CD4-positive, alpha-beta T cell (primary cell): ENCODE data around the gene DNAJA2. TPM values are rescaled to one million over a fixed set of nuclear protein-coding genes. Genes with fewer than 3 reads are reported as not detected.

ENCODE experiments used
- ATAC-seq: fragments of 200-7000 bp; cut with Tn5 transposase; one replicate; pipeline ENCODE4 v1.10.0; 2022; ENCODE audit warnings: mild to moderate bottlenecking; ENCODE audit not compliant: poor library complexity
- CTCF ChIA-PET: fragments of 350-600 bp; sonication (Branson Sonifier 250); formaldehyde crosslinking; loops from one replicate; lab custom pipeline; 2021; ENCODE audit warnings: antibody characterized with exemption, inconsistent platforms; lab: Charles Lee
- POLR2A ChIA-PET: fragments of 350-600 bp; sonication (Branson Sonifier 250); formaldehyde crosslinking; loops from one replicate; lab custom pipeline; 2021; ENCODE audit warnings: antibody characterized with exemption, inconsistent platforms; lab: Charles Lee
- DNase-seq, 14 experiments: peaks; one replicate each; pipeline ENCODE4 v3.0.0-alpha.2; 2013 to 2020; ENCODE audit warnings: mixed read lengths in 2 of 14
- H3K27ac ChIP-seq, 2 donors: one replicate each; pipeline versions ENCODE4 v1.5.1 to v1.7.0; 2013; ENCODE audit warnings: low read length in 2 of 2, low read depth in 1 of 2, mild to moderate bottlenecking in 1 of 2
- H3K27me3 ChIP-seq, 2 experiments: 1 replicate in 1 of 2; 2 replicates in 1 of 2; pipeline versions ENCODE4 v1.6.1 to v1.7.0; 2013; ENCODE audit warnings: low read length in 2 of 2, control low read depth in 1 of 2, mild to moderate bottlenecking in 1 of 2, moderate library complexity in 1 of 2; ENCODE audit not compliant: insufficient read depth in 2 of 2, control insufficient read depth in 1 of 2
- H3K36me3 ChIP-seq: one replicate; pipeline ENCODE4 v1.6.1; 2013; ENCODE audit warnings: low read length, control low read depth; ENCODE audit not compliant: insufficient read depth
- H3K4me1 ChIP-seq: one replicate; pipeline ENCODE4 v1.6.1; 2013; ENCODE audit warnings: low read length, control low read depth; ENCODE audit not compliant: insufficient read depth
- H3K4me3 ChIP-seq: one replicate; pipeline ENCODE4 v1.5.1; 2013; ENCODE audit warnings: mild to moderate bottlenecking, low read length, moderate library complexity
- H3K9me3 ChIP-seq, 2 experiments: 1 replicate in 1 of 2; 2 replicates in 1 of 2; pipeline versions ENCODE4 v1.6.1 to v1.7.0; 2013; ENCODE audit warnings: low read length in 2 of 2, mild to moderate bottlenecking in 2 of 2, control low read depth in 1 of 2, moderate library complexity in 1 of 2; ENCODE audit not compliant: control insufficient read depth in 1 of 2, insufficient read depth in 1 of 2
- H3K27ac Mint-ChIP-seq: one replicate; pipeline ENCODE4 v1.8.0; 2020; ENCODE audit warnings: mixed read lengths
- H3K27me3 Mint-ChIP-seq: one replicate; pipeline ENCODE4 v1.8.0; 2021; ENCODE audit warnings: mixed read lengths
- H3K36me3 Mint-ChIP-seq: one replicate; pipeline ENCODE4 v1.8.0; 2021; ENCODE audit warnings: low read depth, mixed read lengths
- H3K4me1 Mint-ChIP-seq: one replicate; pipeline ENCODE4 v1.8.0; 2021; ENCODE audit warnings: low read depth, mixed read lengths
- H3K4me3 Mint-ChIP-seq: one replicate; pipeline ENCODE4 v1.8.0; 2020; ENCODE audit warnings: mild to moderate bottlenecking, mixed read lengths
- H3K9me3 Mint-ChIP-seq: one replicate; pipeline ENCODE4 v1.8.0; 2020; ENCODE audit warnings: mixed read lengths
- intact Hi-C, 2 experiments: fragments of 100-400 bp; cut with DNase I in 1 of 2; cut with micrococcal nuclease in 1 of 2; formaldehyde crosslinking; loops; one replicate each; pipeline versions ENCODE4 v1.15.1 to v1.9.0; 2023 to 2025; cut with DNase I, micrococcal nuclease
- total RNA-seq, 174 experiments: library from RNA in 2 of 174; stranded (reverse) in 2 of 174; gene quantifications; one replicate each; pipeline ENCODE4 v1.2.3 and lab custom pipeline; 2021 to 2026
- TF ChIP-seq, protein P1 (sequence below): fragments of 200-600 bp; IDR thresholded peaks from one replicate; pipeline ENCODE4 v1.8.0; 2022; ENCODE audit warnings: antibody characterized with exemption, mild to moderate bottlenecking

Gene DNAJA2
- total RNA-seq, 2 experiments from 2014 or later, result 80.8 to 81.4 TPM

DNA sequence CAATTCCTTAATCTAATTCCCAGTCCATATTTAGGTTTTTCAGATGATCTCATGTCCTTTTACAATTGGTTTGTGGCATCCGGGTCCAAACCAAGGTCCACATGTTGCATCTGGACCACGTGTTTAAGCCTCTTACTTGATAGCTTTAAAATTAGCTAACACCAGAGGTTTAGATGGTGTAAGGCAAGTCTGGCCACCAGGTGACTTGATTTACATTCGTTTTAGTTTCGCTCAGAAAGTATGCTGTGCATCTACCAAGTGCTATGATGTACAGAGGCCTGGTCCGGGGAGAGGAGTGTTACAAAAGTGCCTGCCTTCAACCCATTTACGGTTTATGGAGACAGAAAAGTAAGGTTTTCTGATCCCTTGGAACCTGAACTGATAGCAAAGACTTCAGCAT, 878 bp upstream of the DNAJA2 start:
- no peaks in the 10 kb centered on the region for H3K27me3 ChIP-seq
- ChIA-PET POLR2A (interaction anchor here (0.8 to 3.1 kb wide), 20 partner anchors 9 to 1649 kb away, joined by 3 to 28 read pairs (median 8); partner anchors contain the start of genes C16orf87, GPT2, ITFG1 and LONP2), CTCF (interaction anchor here (1.3 to 3.8 kb wide), 2 partner anchors 27 to 63 kb away, joined by 5 to 24 read pairs; no protein-coding TSS in a partner anchor)
- H3K27me3 Mint-ChIP-seq, result no peaks in the 10 kb centered on the region
- peaks cover 43% of the 10 kb centered on the region for H3K36me3 Mint-ChIP-seq
- TF ChIP-seq, protein P1, sequence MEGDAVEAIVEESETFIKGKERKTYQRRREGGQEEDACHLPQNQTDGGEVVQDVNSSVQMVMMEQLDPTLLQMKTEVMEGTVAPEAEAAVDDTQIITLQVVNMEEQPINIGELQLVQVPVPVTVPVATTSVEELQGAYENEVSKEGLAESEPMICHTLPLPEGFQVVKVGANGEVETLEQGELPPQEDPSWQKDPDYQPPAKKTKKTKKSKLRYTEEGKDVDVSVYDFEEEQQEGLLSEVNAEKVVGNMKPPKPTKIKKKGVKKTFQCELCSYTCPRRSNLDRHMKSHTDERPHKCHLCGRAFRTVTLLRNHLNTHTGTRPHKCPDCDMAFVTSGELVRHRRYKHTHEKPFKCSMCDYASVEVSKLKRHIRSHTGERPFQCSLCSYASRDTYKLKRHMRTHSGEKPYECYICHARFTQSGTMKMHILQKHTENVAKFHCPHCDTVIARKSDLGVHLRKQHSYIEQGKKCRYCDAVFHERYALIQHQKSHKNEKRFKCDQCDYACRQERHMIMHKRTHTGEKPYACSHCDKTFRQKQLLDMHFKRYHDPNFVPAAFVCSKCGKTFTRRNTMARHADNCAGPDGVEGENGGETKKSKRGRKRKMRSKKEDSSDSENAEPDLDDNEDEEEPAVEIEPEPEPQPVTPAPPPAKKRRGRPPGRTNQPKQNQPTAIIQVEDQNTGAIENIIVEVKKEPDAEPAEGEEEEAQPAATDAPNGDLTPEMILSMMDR, result no peak
- H3K27ac Mint-ChIP-seq, result peak overlapping the region; percentile 91
- no peak for ATAC-seq
- peak overlapping the region; percentile 93 to 94 for H3K27ac ChIP-seq
- no peaks in the 10 kb centered on the region for H3K9me3 Mint-ChIP-seq
- H3K4me1 ChIP-seq, result peaks cover 43% of the 10 kb centered on the region
- H3K9me3 ChIP-seq, result peaks cover 0 to 3% of the 10 kb centered on the region in 2 experiments
- peaks cover 18% of the 10 kb centered on the region for H3K36me3 ChIP-seq
- H3K4me3 ChIP-seq, result peak overlapping the region; percentile 86
- H3K4me3 Mint-ChIP-seq, result peak overlapping the region; percentile 93
- peaks cover 55% of the 10 kb centered on the region for H3K4me1 Mint-ChIP-seq
- intact Hi-C loops, result loop anchor here (2.0 to 10.0 kb wide), 5 partner anchors 43 to 1413 kb away; partner anchors contain the start of genes NETO2 (in 1 of the 2) and SIAH1 (in 1 of the 2)
- DNase-seq, result peak in 6 of 14 experiments; percentile 9 to 71 (median 38)

DNA sequence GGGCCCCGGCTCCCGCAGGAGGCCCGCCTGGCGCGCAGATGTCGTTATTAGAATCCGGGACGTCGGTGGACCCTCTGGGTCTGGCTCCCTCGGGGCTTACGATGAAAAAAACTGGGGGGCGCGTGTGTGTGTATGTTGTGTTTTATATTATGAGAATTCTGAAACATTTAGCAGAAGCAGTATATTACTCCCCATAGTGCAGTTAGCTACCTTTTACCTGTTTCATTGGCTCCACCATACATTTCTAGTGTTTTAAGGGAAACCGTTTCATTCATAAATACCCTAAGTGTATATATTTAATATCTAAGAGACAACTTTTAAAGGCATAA, 486 bp upstream of the DNAJA2 start:
- peak overlapping the region; percentile 93 to 94 for H3K27ac ChIP-seq
- Mint-ChIP-seq H3K4me1 (peaks cover 56% of the 10 kb centered on the region), H3K27ac (peak overlapping the region; percentile 91), H3K9me3 (no peaks in the 10 kb centered on the region), H3K4me3 (peak overlapping the region; percentile 93), H3K27me3 (no peaks in the 10 kb centered on the region), H3K36me3 (peaks cover 47% of the 10 kb centered on the region)
- ChIA-PET CTCF (interaction anchor here (1.3 to 3.8 kb wide), 2 partner anchors 26 to 64 kb away, joined by 5 to 24 read pairs; no protein-coding TSS in a partner anchor), POLR2A (interaction anchor here (0.8 to 3.1 kb wide), 22 partner anchors 10 to 1649 kb away, joined by 3 to 28 read pairs (median 7); partner anchors contain the start of genes C16orf87, GPT2, ITFG1 and LONP2)
- H3K9me3 ChIP-seq, result peaks cover 0 to 3% of the 10 kb centered on the region in 2 experiments
- DNase-seq (no peak), ATAC-seq (peak; percentile 8)
- peak overlapping the region; percentile 86 for H3K4me3 ChIP-seq
- intact Hi-C loops, result loop anchor here (2.0 to 10.0 kb wide), 8 partner anchors 43 to 1413 kb away; partner anchors contain the start of genes NETO2 (in 2 of the 2), ORC6 (in 2 of the 2), VPS35 (in 2 of the 2) and C16orf87 (in 1 of the 2)
- H3K27me3 ChIP-seq, result no peaks in the 10 kb centered on the region
- peaks cover 45% of the 10 kb centered on the region for H3K4me1 ChIP-seq
- TF ChIP-seq, protein P1, result no peak
- peaks cover 22% of the 10 kb centered on the region for H3K36me3 ChIP-seq

DNA sequence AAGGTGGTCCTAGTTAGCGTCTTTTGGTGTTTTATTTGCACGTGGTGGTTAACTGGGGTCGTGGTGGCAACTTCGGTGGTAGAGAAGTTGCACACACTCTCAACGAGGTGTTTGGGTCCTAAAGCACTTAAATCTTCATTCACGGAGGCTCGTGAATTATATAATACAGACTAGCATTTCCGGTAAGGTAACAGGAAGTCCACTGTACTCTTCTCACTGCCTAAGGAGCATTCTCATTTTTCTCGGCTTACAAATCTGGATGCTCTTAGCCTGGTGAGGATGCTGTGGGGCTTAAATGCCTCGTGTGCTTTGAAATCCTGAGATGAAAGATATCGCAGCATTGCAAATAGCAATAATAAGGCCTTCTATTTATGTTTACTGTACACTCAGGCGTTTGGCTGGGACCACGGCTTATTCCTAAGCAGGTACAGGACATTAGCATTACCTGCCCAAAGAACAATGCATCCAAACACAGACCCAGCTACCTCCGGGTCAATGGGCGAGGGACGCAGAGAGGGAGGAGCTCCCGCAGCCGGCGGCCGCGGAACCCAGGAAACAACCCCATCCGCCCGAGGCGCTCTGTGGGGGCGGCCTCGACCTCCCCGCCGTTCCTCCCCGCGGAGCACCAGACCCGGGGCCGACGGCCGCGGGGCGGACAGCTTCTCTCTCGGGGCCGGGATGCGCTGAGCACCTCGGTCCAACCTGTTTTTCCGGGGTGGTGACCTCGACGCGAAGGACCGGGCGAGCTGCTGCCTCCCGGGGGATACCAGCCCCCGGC, 856 bp downstream of the DNAJA2 start:
- Histone ChIP-seq H3K9me3 (peaks cover 0 to 3% of the 10 kb centered on the region in 2 experiments), H3K36me3 (peaks cover 35% of the 10 kb centered on the region), H3K27me3 (no peaks in the 10 kb centered on the region), H3K4me3 (peak overlapping the region; percentile 86), H3K4me1 (peaks cover 48% of the 10 kb centered on the region), H3K27ac (peak overlapping the region; percentile 93 to 94)
- H3K27me3 Mint-ChIP-seq, result no peaks in the 10 kb centered on the region
- intact Hi-C loops, result loop anchor here (2.0 to 10.0 kb wide), 7 partner anchors 45 to 1415 kb away; partner anchors contain the start of genes NETO2 (in 2 of the 2), ORC6 (in 2 of the 2), VPS35 (in 2 of the 2) and C16orf87 (in 1 of the 2)
- ChIA-PET CTCF (interaction anchor here (0.5 to 3.8 kb wide), 4 partner anchors 14 to 472 kb away, joined by 3 to 24 read pairs (median 5); no protein-coding TSS in a partner anchor), POLR2A (interaction anchor here (1.0 to 3.1 kb wide), 16 partner anchors 11 to 1640 kb away, joined by 3 to 28 read pairs (median 10); partner anchors contain the start of genes C16orf87, GPT2, ITFG1 and LONP2)
- DNase-seq, result peak in 12 of 14 experiments; percentile 9 to 71 (median 25)
- no peaks in the 10 kb centered on the region for H3K9me3 Mint-ChIP-seq
- H3K4me1 Mint-ChIP-seq, result peaks cover 67% of the 10 kb centered on the region
- H3K27ac Mint-ChIP-seq, result peak overlapping the region; percentile 91
- peak; percentile 22 for ATAC-seq
- H3K4me3 Mint-ChIP-seq, result peak overlapping the region; percentile 93
- H3K36me3 Mint-ChIP-seq, result peaks cover 60% of the 10 kb centered on the region
- TF ChIP-seq, protein P1, result no peak
